B cell (primary cell): ENCODE measurements around the gene KIF16B. TPM values are rescaled to one million over a fixed set of nuclear protein-coding genes. Genes with fewer than 3 reads are reported as not detected.

ENCODE experiments used
- ATAC-seq: fragments of 200-7000 bp; cut with Tn5 transposase; one replicate; pipeline ENCODE4 v1.10.0; 2021; ENCODE audit warnings: low read depth, mild to moderate bottlenecking, moderate number of reproducible peaks, moderate library complexity
- CTCF ChIA-PET: fragments of 350-600 bp; sonication (Branson Sonifier 250); formaldehyde crosslinking; loops from one replicate; lab custom pipeline; 2021; ENCODE audit warnings: antibody characterized with exemption, inconsistent platforms; lab: Charles Lee
- POLR2A ChIA-PET: fragments of 350-600 bp; sonication (Branson Sonifier 250); formaldehyde crosslinking; loops from one replicate; lab custom pipeline; 2021; ENCODE audit warnings: antibody characterized with exemption; lab: Charles Lee
- DNase-seq: peaks from one replicate; pipeline ENCODE4 v3.0.0; 2013
- H2AFZ ChIP-seq: 2 replicates; pipeline ENCODE4 v1.6.1; 2012; ENCODE audit warnings: mild to moderate bottlenecking, low read depth, low read length; ENCODE audit not compliant: insufficient read depth, poor library complexity, severe bottlenecking
- H3K27ac ChIP-seq, 2 donors: 1 replicate in 1 of 2; 2 replicates in 1 of 2; pipeline ENCODE4 v1.5.1; 2012 to 2013; ENCODE audit warnings: low read length in 2 of 2, mild to moderate bottlenecking in 2 of 2, moderate library complexity in 1 of 2
- H3K27me3 ChIP-seq, 4 experiments: fragments of 200-600 bp in 1 of 4; sonication (generic) in 1 of 4; replicated peaks in 1 of 4; 1 replicate in 2 of 4; 2 replicates in 2 of 4; pipeline versions ENCODE4 v1.6.1 to v1.7.0; 2013 to 2016; ENCODE audit warnings: low read length in 3 of 4, mild to moderate bottlenecking in 2 of 4, mixed read lengths in 1 of 4, moderate library complexity in 1 of 4; ENCODE audit not compliant: insufficient read depth in 4 of 4, control insufficient read depth in 3 of 4; ENCODE audit errors: control extremely low read depth in 1 of 4
- H3K36me3 ChIP-seq, 2 experiments: replicated peaks in 1 of 2; 1 replicate in 1 of 2; 2 replicates in 1 of 2; pipeline versions ENCODE4 v1.6.1 to v1.7.1; 2013; ENCODE audit warnings: low read length in 1 of 2; ENCODE audit not compliant: insufficient read depth in 2 of 2, control insufficient read depth in 1 of 2; ENCODE audit errors: control extremely low read depth in 1 of 2, extremely low read depth in 1 of 2
- H3K4me1 ChIP-seq, 2 donors: fragments of 200-600 bp in 1 of 2; sonication (generic) in 1 of 2; 1 replicate in 1 of 2; 2 replicates in 1 of 2; pipeline versions ENCODE4 v1.5.1 to v1.6.1; 2013 to 2017; ENCODE audit warnings: low read length in 2 of 2; ENCODE audit not compliant: control insufficient read depth in 2 of 2, insufficient read depth in 2 of 2
- H3K4me2 ChIP-seq: replicated peaks from 2 replicates; pipeline ENCODE3; 2012; ENCODE audit warnings: mild to moderate bottlenecking, low read depth, low read length; ENCODE audit not compliant: poor library complexity, severe bottlenecking
- H3K4me3 ChIP-seq, 5 experiments: fragments of 200-600 bp in 1 of 5; sonication (generic) in 1 of 5; 1 replicate in 3 of 5; 2 replicates in 2 of 5; pipeline versions ENCODE4 v1.5.1 to v1.7.0; 2011 to 2016; ENCODE audit warnings: low read length in 4 of 5, mild to moderate bottlenecking in 4 of 5, low read depth in 2 of 5, control low read depth in 1 of 5, moderate library complexity in 1 of 5; ENCODE audit not compliant: insufficient read depth in 1 of 5; ENCODE audit errors: control extremely low read depth in 1 of 5, extremely low read depth in 1 of 5
- H3K79me2 ChIP-seq: fragments of 200-600 bp; sonication (generic); one replicate; pipeline ENCODE4 v1.6.0; 2016; ENCODE audit warnings: low read length; ENCODE audit not compliant: control insufficient read depth, insufficient read depth
- H3K9ac ChIP-seq: fragments of 200-600 bp; sonication (generic); 2 replicates; pipeline ENCODE4 v1.6.1; 2017; ENCODE audit warnings: mild to moderate bottlenecking, low read length, moderate library complexity
- H3K9me3 ChIP-seq, 3 donors: one replicate each; pipeline versions ENCODE4 v1.6.1 to v1.7.1; 2013; ENCODE audit warnings: low read length in 2 of 3; ENCODE audit not compliant: control insufficient read depth in 2 of 3, insufficient read depth in 1 of 3; ENCODE audit errors: control extremely low read depth in 1 of 3
- H4K20me1 ChIP-seq: 2 replicates; pipeline ENCODE4 v1.6.0; 2012; ENCODE audit warnings: mild to moderate bottlenecking, low read length; ENCODE audit not compliant: insufficient read depth, control insufficient read depth, poor library complexity, severe bottlenecking
- H3K27ac Mint-ChIP-seq: one replicate; pipeline ENCODE4 v1.8.0; 2021; ENCODE audit warnings: mixed read lengths
- H3K27me3 Mint-ChIP-seq: one replicate; pipeline ENCODE4 v1.8.0; 2021; ENCODE audit warnings: mixed read lengths
- H3K4me1 Mint-ChIP-seq: one replicate; pipeline ENCODE4 v1.8.0; 2021; ENCODE audit warnings: mixed read lengths
- H3K4me3 Mint-ChIP-seq: one replicate; pipeline ENCODE4 v1.8.0; 2021; ENCODE audit warnings: mixed read lengths
- H3K9me3 Mint-ChIP-seq: one replicate; pipeline ENCODE4 v1.8.0; 2022; ENCODE audit warnings: mixed read lengths; ENCODE audit not compliant: insufficient read depth
- CTCF ChIP-seq: fragments of 200-600 bp; IDR thresholded peaks from one replicate; pipeline ENCODE4 v1.8.0; 2022; ENCODE audit warnings: antibody characterized with exemption, mild to moderate bottlenecking
- EZH2 ChIP-seq: IDR thresholded peaks from 2 replicates; pipeline ENCODE4 v1.6.1; 2012; ENCODE audit warnings: borderline replicate concordance, low read depth, mild to moderate bottlenecking, moderate library complexity, low read length; ENCODE audit not compliant: insufficient read depth, poor library complexity, severe bottlenecking
- WGBS: methylation state at CpG from one replicate; pipeline ENCODE4 v1.1.5; 2013; ENCODE audit warnings: missing lambda C conversion rate; ENCODE audit not compliant: insufficient coverage; 5-methylcytosine and 5-hydroxymethylcytosine counted together
- intact Hi-C: fragments of 100-400 bp; cut with micrococcal nuclease; formaldehyde crosslinking; loops from one replicate; pipeline ENCODE4 v1.10.0; 2022
- polyA plus RNA-seq: library from polyadenylated mRNA; depleted of rRNA; stranded (reverse); fragments of >200 nt; gene quantifications from 2 replicates; pipeline ENCODE4 v1.2.3, GENCODE V29; 2012
- total RNA-seq, 2 donors: library from RNA; stranded (reverse); fragments of 120-200 nt in 1 of 2; gene quantifications; 1 replicate in 1 of 2; 2 replicates in 1 of 2; pipeline versions ENCODE4 v1.2.3 to v1.2.4, GENCODE V29; 2013 to 2022

Gene KIF16B
- total and polyA plus RNA-seq, 2 donors (not counting 1 experiment from before 2014, with no cell fraction given) = 4.5 to 13.0 TPM

- Mint-ChIP-seq H3K27me3 (no peaks in the 10 kb centered on the region), H3K9me3 (no peaks in the 10 kb centered on the region), H3K4me1 (peaks cover 2% of the 10 kb centered on the region), H3K4me3 (no peak overlapping the region), H3K27ac (no peak overlapping the region)
- Histone ChIP-seq H3K36me3 (no peaks in the 10 kb centered on the region), H2AFZ (no peak overlapping the region), H4K20me1 (no peaks in the 10 kb centered on the region), H3K9me3 (peaks cover 0 to 5% (median 0%) of the 10 kb centered on the region in 3 donors), H3K79me2 (no peaks in the 10 kb centered on the region), H3K9ac (no peak overlapping the region), H3K4me1 (no peaks in the 10 kb centered on the region), H3K27me3 (no peaks in the 10 kb centered on the region), H3K4me2 (no peak overlapping the region), H3K27ac (no peak overlapping the region), H3K4me3 (no peak overlapping the region)
- no peak for DNase-seq
- intact Hi-C loops = no loop called here
- ATAC-seq = no peak
- TF ChIP-seq EZH2 (no peak), CTCF (no peak)
- POLR2A ChIA-PET = no interaction called here
- 100% methylated on average over 5 of the region's 6 CpGs for WGBS
- CTCF ChIA-PET = no interaction called here
Measured at GRCh38 chr20:16444057-16444777, 129.0 kb downstream of the KIF16B start.

- Mint-ChIP-seq H3K4me3 (no peak overlapping the region), H3K4me1 (no peaks in the 10 kb centered on the region), H3K27ac (no peak overlapping the region), H3K9me3 (no peaks in the 10 kb centered on the region), H3K27me3 (no peaks in the 10 kb centered on the region)
- H4K20me1 ChIP-seq = no peaks in the 10 kb centered on the region
- H2AFZ ChIP-seq = no peak overlapping the region
- no peak for TF ChIP-seq EZH2
- TF ChIP-seq CTCF = no peak
- H3K27ac ChIP-seq = no peak overlapping the region
- ChIA-PET CTCF (no interaction called here), POLR2A (no interaction called here)
- H3K4me3 ChIP-seq = no peak overlapping the region
- no peak overlapping the region for H3K9ac ChIP-seq
- H3K9me3 ChIP-seq = peaks cover 0 to 7% (median 0%) of the 10 kb centered on the region in 3 donors
- intact Hi-C loops = no loop called here
- H3K36me3 ChIP-seq = no peaks in the 10 kb centered on the region
- no peaks in the 10 kb centered on the region for H3K4me1 ChIP-seq
- DNase-seq (no peak), ATAC-seq (no peak)
- no peaks in the 10 kb centered on the region for H3K79me2 ChIP-seq
- H3K27me3 ChIP-seq = no peaks in the 10 kb centered on the region
- WGBS = no CpG with 5 or more reads among the region's 2 CpGs
- H3K4me2 ChIP-seq = no peak overlapping the region
Measured at GRCh38 chr20:16441546-16442164, 131.6 kb downstream of the KIF16B start.
